Measurements from ENCODE around the gene ZFYVE1. TPM values are rescaled to one million over a fixed set of nuclear protein-coding genes. Genes with fewer than 3 reads are reported as not detected.
"Not testable (repeated sequence)": the region's sequence is repeated elsewhere in the genome, so short reads cannot be mapped to it uniquely, and the experiment has no call there.

ZFYVE1 gene
- total RNA-seq = 12.1 TPM
- long read RNA-seq, full-length matches to known transcripts = 5 of 20 reads
- long read RNA-seq, partial matches to known transcripts = 12 of 20 reads
- long read RNA-seq, other reads (novel, unspliced or antisense) = 3 of 20 reads

GRCh38 chr14:73026845-73027542, at the start of gene ZFYVE1:
Gene ZFYVE1 (minus strand): TSS chr14:73027106. CDS start chr14:73024508, 2,598 bp downstream.
- DNase-seq (ENCODE audit: low spot score) = peak; percentile 99
- intact Hi-C loops (cut with DNase I) = loop anchor here (2.0 to 5.0 kb wide), 2 partner anchors 32 to 110 kb away; partner anchors contain the start of genes PSEN1 and RBM25

- no peak for DNase-seq (ENCODE audit: low spot score)
- intact Hi-C loops (cut with DNase I) = no loop called here
These were observed 42.7 kb upstream of the ZFYVE1 start for GRCh38 chr14:73069585-73069984.

- DNase-seq (ENCODE audit: low spot score) = no peak
- intact Hi-C loops (cut with DNase I) = loop anchor here (2.0 kb wide), 1 partner anchor 32 kb away; the partner anchor contains the start of gene ZFYVE1
These were observed 32.2 kb upstream of the ZFYVE1 start for GRCh38 chr14:73058922-73059673.

GRCh38 chr14:73058224-73058921, 31.5 kb upstream of the ZFYVE1 start, which contains the start of gene RBM25:
Gene RBM25 (plus strand): TSS chr14:73058534. CDS start chr14:73071642, 13,108 bp downstream.
- DNase-seq (ENCODE audit: low spot score) = peak; percentile 97
- intact Hi-C loops (cut with DNase I) = loop anchor here (2.0 kb wide), 1 partner anchor 32 kb away; the partner anchor contains the start of gene ZFYVE1

GRCh38 chr14:73057944-73058223, 31.0 kb upstream of the ZFYVE1 start:
- intact Hi-C loops (cut with DNase I) = loop anchor here (2.0 kb wide), 1 partner anchor 31 kb away; the partner anchor contains the start of gene ZFYVE1
- no peak for DNase-seq (ENCODE audit: low spot score)

- no peak for DNase-seq (ENCODE audit: low spot score)
- intact Hi-C loops (cut with DNase I) = no loop called here
These were observed 28.3 kb upstream of the ZFYVE1 start for GRCh38 chr14:73055251-73055650.

GRCh38 chr14:73049428-73049827, 22.5 kb upstream of the ZFYVE1 start:
- DNase-seq (ENCODE audit: low spot score) = no peak
- intact Hi-C loops (cut with DNase I) = no loop called here

- DNase-seq (ENCODE audit: low spot score) = no peak
- intact Hi-C loops (cut with DNase I) = no loop called here
These were observed 20.9 kb upstream of the ZFYVE1 start for GRCh38 chr14:73047808-73048207.

- DNase-seq (ENCODE audit: low spot score); intact Hi-C loops (cut with DNase I): not testable (repeated sequence)
These were observed 10.0 kb upstream of the ZFYVE1 start for GRCh38 chr14:73036706-73037450.

GRCh38 chr14:73027984-73028383, 1.1 kb upstream of the ZFYVE1 start:
- intact Hi-C loops (cut with DNase I) = loop anchor here (2.0 to 5.0 kb wide), 2 partner anchors 31 to 109 kb away; partner anchors contain the start of genes PSEN1 and RBM25
- DNase-seq (ENCODE audit: low spot score) = no peak

- intact Hi-C loops (cut with DNase I) = loop anchor here (2.0 to 5.0 kb wide), 2 partner anchors 31 to 110 kb away; partner anchors contain the start of genes PSEN1 and RBM25
- no peak for DNase-seq (ENCODE audit: low spot score)
These were observed 640 bp upstream of the ZFYVE1 start for GRCh38 chr14:73027546-73027945.

- peak; percentile 74 for DNase-seq (ENCODE audit: low spot score)
These were observed 562 bp downstream of the ZFYVE1 start for GRCh38 chr14:73026243-73026844.

GRCh38 chr14:73025544-73025943, 1.4 kb downstream of the ZFYVE1 start:
- DNase-seq (ENCODE audit: low spot score) = no peak

More at GRCh38 chr14:73026243-73026844, 562 bp downstream of the ZFYVE1 start:
- intact Hi-C loops (cut with DNase I) = loop anchor here (2.0 to 5.0 kb wide), 2 partner anchors 32 to 111 kb away; partner anchors contain the start of genes PSEN1 and RBM25

GRCh38 chr14:73022051-73022450, 4.9 kb downstream of the ZFYVE1 start:
- DNase-seq (ENCODE audit: low spot score) = no peak
- intact Hi-C loops (cut with DNase I) = no loop called here

More at GRCh38 chr14:73025544-73025943, 1.4 kb downstream of the ZFYVE1 start:
- intact Hi-C loops (cut with DNase I) = loop anchor here (5.0 kb wide), 1 partner anchor 112 kb away; the partner anchor contains the start of gene PSEN1

GRCh38 chr14:73016011-73016410, 10.9 kb downstream of the ZFYVE1 start:
- DNase-seq (ENCODE audit: low spot score); intact Hi-C loops (cut with DNase I): not testable (repeated sequence)

GRCh38 chr14:73015552-73015951, 11.4 kb downstream of the ZFYVE1 start:
- intact Hi-C loops (cut with DNase I); DNase-seq (ENCODE audit: low spot score): not testable (repeated sequence)

- intact Hi-C loops (cut with DNase I) = no loop called here
- DNase-seq (ENCODE audit: low spot score) = no peak
These were observed 12.8 kb downstream of the ZFYVE1 start for GRCh38 chr14:73014105-73014504.

- intact Hi-C loops (cut with DNase I); DNase-seq (ENCODE audit: low spot score): not testable (repeated sequence)
These were observed 15.7 kb downstream of the ZFYVE1 start for GRCh38 chr14:73011189-73011588.
